PFSK-1 (cell line): Measurements from ENCODE around the gene BCL3.

Experiments used
- POLR2AphosphoS5 ChIP-seq: IDR thresholded peaks from 2 replicates; pipeline ENCODE4 v1.6.1; 2012; ENCODE audit warnings: low read depth, mild to moderate bottlenecking, control low read depth, low read length, moderate library complexity
- REST ChIP-seq, 2 experiments: IDR thresholded peaks; 2 replicates each; pipeline versions ENCODE4 v1.6.1 to v1.8.0; 2011 to 2012; ENCODE audit warnings: low read depth in 2 of 2, low read length in 2 of 2, control low read depth in 1 of 2, inconsistent platforms in 1 of 2, mild to moderate bottlenecking in 1 of 2, moderate library complexity in 1 of 2; ENCODE audit not compliant: insufficient read depth in 1 of 2
- SIN3A ChIP-seq: IDR thresholded peaks from 2 replicates; pipeline ENCODE4 v1.6.1; 2012; ENCODE audit warnings: mild to moderate bottlenecking, low read length, moderate library complexity, borderline replicate concordance; ENCODE audit not compliant: insufficient read depth
- TAF1 ChIP-seq: IDR thresholded peaks from 2 replicates; pipeline ENCODE4 v1.6.1; 2012; ENCODE audit warnings: low read length, control low read depth, borderline replicate concordance; ENCODE audit not compliant: insufficient read depth

DNA sequence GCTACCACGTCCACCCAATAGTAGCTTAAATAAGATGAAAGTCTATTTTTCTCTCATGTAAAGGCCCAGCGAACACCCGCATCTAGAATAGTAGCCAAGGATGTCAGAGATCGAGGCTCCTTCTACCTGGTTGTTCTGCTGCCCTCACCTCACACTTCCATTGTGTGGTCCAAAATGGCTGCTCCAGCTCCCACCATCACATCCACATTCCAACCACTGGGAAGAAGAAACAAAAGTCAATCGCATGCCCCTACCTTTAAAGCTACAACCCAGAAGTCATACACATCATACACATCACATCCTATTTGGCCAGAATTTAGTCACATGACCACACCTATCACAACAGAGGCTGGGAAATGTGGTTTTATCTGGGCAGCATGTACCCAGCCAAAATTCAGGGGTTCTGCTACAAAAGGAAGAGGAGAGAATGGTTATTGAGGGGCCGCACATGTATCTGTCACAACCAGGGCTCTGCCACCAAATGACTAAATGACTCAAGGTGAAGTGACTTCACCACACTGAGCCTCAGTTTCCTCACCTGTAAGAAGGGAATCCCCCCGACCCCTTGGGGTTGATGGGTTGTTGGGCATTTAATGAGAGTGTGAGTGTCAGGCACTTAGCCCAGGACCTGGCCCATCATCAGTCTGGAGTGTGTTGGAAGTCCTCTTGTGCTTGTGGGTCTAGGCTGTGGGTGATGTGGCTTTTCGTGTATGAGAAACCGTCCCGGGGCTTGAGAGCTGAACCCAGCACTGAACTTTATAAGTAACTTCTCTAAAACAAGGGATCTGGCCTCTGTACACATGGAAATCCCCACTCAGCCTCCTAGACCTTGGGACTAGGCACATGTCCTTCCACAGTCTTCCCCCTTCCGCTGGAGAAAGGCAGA lies 19.0 kb downstream of the BCL3 start:
- TF ChIP-seq POLR2AphosphoS5: no peak
- TF ChIP-seq REST (IDR thresholded peaks at IDR 0.05; ENCODE audit: insufficient read depth in 1 of 2, low read depth in 2 of 2, low read length in 2 of 2): no peak
- TF ChIP-seq SIN3A: no peak
- no peak for TF ChIP-seq TAF1
